HepG2 (cell line): Measurements from ENCODE around the gene CPSF4. TPM values are rescaled to one million over a fixed set of nuclear protein-coding genes. Genes with fewer than 3 reads are reported as not detected.

Source experiments
- ADNP ChIP-seq: sonication (generic); formaldehyde crosslinking; IDR thresholded peaks from 2 replicates; pipeline ENCODE4 v1.4.0; 2020; ENCODE audit warnings: missing genetic modification reagents
- AGO2 ChIP-seq: fragments of 200-400 bp; formaldehyde crosslinking; optimal IDR thresholded peaks from 2 replicates; pipeline ENCODE3; 2017; ENCODE audit warnings: mild to moderate bottlenecking, low read depth, low read length, moderate library complexity
- CCAR2 ChIP-seq: fragments of 200-400 bp; formaldehyde crosslinking; optimal IDR thresholded peaks from 2 replicates; pipeline ENCODE3; 2018; ENCODE audit warnings: low read depth, mild to moderate bottlenecking, low read length, moderate library complexity
- ISX ChIP-seq: sonication (generic); formaldehyde crosslinking; conservative IDR thresholded peaks from 2 replicates; pipeline ENCODE4 v1.5.0; 2020; ENCODE audit warnings: missing genetic modification reagents
- JARID2 ChIP-seq: sonication (generic); formaldehyde crosslinking; IDR thresholded peaks from 2 replicates; pipeline ENCODE4 v1.8.1; 2023; ENCODE audit warnings: missing genetic modification reagents, inconsistent platforms; ENCODE audit not compliant: insufficient replicate concordance
- MTF1 ChIP-seq: sonication (generic); formaldehyde crosslinking; IDR thresholded peaks from 2 replicates; pipeline ENCODE4 v1.5.0; 2020; ENCODE audit warnings: missing genetic modification reagents
- NPAS2 ChIP-seq: sonication (generic); formaldehyde crosslinking; IDR thresholded peaks from 2 replicates; pipeline ENCODE4 v1.8.0; 2022; ENCODE audit warnings: mild to moderate bottlenecking, missing genetic modification reagents, borderline replicate concordance
- RBM22 ChIP-seq: fragments of 200-400 bp; formaldehyde crosslinking; optimal IDR thresholded peaks from 2 replicates; pipeline ENCODE3; 2017; ENCODE audit warnings: mild to moderate bottlenecking, low read length, moderate library complexity
- ZNF329 ChIP-seq: sonication (generic); formaldehyde crosslinking; IDR thresholded peaks from 2 replicates; pipeline ENCODE4 v1.9.0; 2021; ENCODE audit warnings: low read depth, mild to moderate bottlenecking, missing genetic modification reagents
- ZNF44 ChIP-seq: sonication (generic); formaldehyde crosslinking; IDR thresholded peaks from 2 replicates; pipeline ENCODE4 v1.5.1; 2020; ENCODE audit warnings: mild to moderate bottlenecking, missing genetic modification reagents
- ZNF790 ChIP-seq: sonication (generic); formaldehyde crosslinking; IDR thresholded peaks from 2 replicates; pipeline ENCODE4 v1.8.0; 2022; ENCODE audit warnings: missing genetic modification reagents, mild to moderate bottlenecking, borderline replicate concordance
- ZNF878 ChIP-seq: sonication (generic); formaldehyde crosslinking; IDR thresholded peaks from 2 replicates; pipeline ENCODE4 v1.8.1; 2023; ENCODE audit warnings: mild to moderate bottlenecking, missing genetic modification reagents, moderate library complexity
- polyA plus RNA-seq, 8 experiments: library from polyadenylated mRNA; depleted of rRNA in 3 of 8; stranded (reverse) in 7 of 8; unstranded in 1 of 8; fragments of >200 nt; fragmentation: Illumina TruSeq in 4 of 8; extraction: Trizol in 4 of 8; gene quantifications; 2 replicates each; pipeline versions ENCODE4 v1.2.1 to v1.2.3, GENCODE V29; 2011 to 2016; ENCODE audit warnings: low read depth in 4 of 8, missing spikeins in 1 of 8, mixed read lengths in 1 of 8; ENCODE audit not compliant: insufficient read depth in 1 of 8
- total RNA-seq, 5 experiments: library from RNA; depleted of rRNA; stranded (reverse); fragments of >200 nt; fragmentation: Illumina TruSeq; extraction: Trizol; gene quantifications; 2 replicates each; pipeline ENCODE4 v1.2.3, GENCODE V29; 2016; ENCODE audit warnings: low read depth in 1 of 5
- TF ChIP-seq, protein P1 (sequence below): IDR thresholded peaks from 2 replicates; pipeline ENCODE4 v1.6.1; 2016
- TF ChIP-seq, protein P2 (sequence below): IDR thresholded peaks from 2 replicates; pipeline ENCODE4 v1.6.1; 2016; ENCODE audit warnings: low read depth
- TF ChIP-seq, protein P3 (sequence below): IDR thresholded peaks from 2 replicates; pipeline ENCODE4 v1.6.1; 2016; ENCODE audit warnings: missing compliant biosample characterization, missing genetic modification reagents, borderline replicate concordance
- TF ChIP-seq, protein P4 (sequence below): sonication (generic); formaldehyde crosslinking; IDR thresholded peaks from 2 replicates; pipeline ENCODE4 v1.8.1; 2022; ENCODE audit warnings: mild to moderate bottlenecking, missing genetic modification reagents
- TF ChIP-seq, protein P5 (sequence below): sonication (generic); formaldehyde crosslinking; IDR thresholded peaks from 2 replicates; pipeline ENCODE4 v1.5.0; 2020; ENCODE audit warnings: missing genetic modification reagents
- TF ChIP-seq, protein P6 (sequence below): IDR thresholded peaks from 2 replicates; pipeline ENCODE4 v1.6.1; 2016; ENCODE audit warnings: control low read depth

CPSF4 gene
- total and polyA plus RNA-seq, 2 of the 13 experiments (the other 11 are each of a cell fraction or from before 2014, with no cell fraction given) = 34.1 to 49.6 TPM

DNA sequence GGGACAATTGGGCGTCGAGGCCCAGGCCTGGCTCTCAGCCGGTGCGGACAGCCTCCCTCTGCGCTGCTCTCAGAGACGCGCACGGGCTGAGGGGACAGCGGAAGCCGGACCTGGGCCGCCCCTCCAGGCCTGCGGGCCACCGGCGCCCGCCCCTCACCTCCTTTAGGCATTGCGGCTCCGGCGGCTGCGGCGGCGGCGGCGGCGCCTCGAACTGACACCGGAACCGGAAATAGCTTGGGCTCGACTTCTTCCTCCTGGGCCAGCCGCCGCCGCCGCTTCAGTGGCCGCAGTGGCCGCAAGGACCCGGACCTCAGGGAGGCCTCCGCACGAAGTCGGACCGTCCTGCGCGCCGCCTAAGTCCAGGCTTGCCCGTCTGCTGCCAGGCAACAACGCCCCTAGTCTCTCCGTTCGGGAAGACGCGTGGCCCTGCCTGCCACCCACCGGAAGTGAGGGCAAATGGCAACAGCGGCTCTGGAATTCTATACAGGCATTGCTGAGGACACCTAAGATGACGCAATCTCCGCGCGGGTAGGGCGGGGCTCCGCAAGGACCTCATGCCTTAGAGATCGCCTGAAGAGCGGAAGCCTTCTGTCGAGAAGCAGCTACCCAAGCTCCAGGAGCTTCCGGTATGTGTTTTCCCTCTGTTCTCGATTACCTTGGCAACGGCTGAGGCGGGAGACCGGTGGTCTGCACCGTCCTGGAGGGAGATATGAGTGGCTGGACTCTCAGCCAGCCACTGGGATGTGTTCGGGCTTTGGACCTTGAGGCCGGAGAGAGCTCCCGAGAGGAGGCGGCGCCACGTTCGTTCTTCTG is 30.2 kb upstream of the CPSF4 start, which contains the start of the genes BUD31 and PDAP1 (continued):
- TF ChIP-seq, protein P1, sequence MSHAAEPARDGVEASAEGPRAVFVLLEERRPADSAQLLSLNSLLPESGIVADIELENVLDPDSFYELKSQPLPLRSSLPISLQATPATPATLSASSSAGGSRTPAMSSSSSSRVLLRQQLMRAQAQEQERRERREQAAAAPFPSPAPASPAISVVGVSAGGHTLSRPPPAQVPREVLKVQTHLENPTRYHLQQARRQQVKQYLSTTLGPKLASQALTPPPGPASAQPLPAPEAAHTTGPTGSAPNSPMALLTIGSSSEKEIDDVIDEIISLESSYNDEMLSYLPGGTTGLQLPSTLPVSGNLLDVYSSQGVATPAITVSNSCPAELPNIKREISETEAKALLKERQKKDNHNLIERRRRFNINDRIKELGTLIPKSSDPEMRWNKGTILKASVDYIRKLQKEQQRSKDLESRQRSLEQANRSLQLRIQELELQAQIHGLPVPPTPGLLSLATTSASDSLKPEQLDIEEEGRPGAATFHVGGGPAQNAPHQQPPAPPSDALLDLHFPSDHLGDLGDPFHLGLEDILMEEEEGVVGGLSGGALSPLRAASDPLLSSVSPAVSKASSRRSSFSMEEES (CRISPR knock-in tag) = peak; percentile 42; the same call in 1 of the 2 replicates
- no peak for TF ChIP-seq MTF1 (CRISPR knock-in tag)
- TF ChIP-seq, protein P2, sequence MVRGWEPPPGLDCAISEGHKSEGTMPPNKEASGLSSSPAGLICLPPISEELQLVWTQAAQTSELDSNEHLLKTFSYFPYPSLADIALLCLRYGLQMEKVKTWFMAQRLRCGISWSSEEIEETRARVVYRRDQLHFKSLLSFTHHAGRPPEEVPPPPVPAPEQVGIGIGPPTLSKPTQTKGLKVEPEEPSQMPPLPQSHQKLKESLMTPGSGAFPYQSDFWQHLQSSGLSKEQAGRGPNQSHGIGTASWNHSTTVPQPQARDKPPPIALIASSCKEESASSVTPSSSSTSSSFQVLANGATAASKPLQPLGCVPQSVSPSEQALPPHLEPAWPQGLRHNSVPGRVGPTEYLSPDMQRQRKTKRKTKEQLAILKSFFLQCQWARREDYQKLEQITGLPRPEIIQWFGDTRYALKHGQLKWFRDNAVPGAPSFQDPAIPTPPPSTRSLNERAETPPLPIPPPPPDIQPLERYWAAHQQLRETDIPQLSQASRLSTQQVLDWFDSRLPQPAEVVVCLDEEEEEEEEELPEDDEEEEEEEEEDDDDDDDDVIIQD = 0 out of 2 replicates have a peak, but pooled peaks have one; percentile 31
- TF ChIP-seq JARID2 (CRISPR knock-in tag) = no peak
- TF ChIP-seq, protein P3, sequence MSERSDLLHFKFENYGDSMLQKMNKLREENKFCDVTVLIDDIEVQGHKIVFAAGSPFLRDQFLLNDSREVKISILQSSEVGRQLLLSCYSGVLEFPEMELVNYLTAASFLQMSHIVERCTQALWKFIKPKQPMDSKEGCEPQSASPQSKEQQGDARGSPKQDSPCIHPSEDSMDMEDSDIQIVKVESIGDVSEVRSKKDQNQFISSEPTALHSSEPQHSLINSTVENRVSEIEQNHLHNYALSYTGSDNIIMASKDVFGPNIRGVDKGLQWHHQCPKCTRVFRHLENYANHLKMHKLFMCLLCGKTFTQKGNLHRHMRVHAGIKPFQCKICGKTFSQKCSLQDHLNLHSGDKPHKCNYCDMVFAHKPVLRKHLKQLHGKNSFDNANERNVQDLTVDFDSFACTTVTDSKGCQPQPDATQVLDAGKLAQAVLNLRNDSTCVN (CRISPR knock-in tag) = peak; percentile 78; the same call in 1 of the 2 replicates
- TF ChIP-seq ZNF790 (CRISPR knock-in tag) = peak; percentile 64; the same call in 1 of the 2 replicates
- no peak for TF ChIP-seq CCAR2
- TF ChIP-seq, protein P4, sequence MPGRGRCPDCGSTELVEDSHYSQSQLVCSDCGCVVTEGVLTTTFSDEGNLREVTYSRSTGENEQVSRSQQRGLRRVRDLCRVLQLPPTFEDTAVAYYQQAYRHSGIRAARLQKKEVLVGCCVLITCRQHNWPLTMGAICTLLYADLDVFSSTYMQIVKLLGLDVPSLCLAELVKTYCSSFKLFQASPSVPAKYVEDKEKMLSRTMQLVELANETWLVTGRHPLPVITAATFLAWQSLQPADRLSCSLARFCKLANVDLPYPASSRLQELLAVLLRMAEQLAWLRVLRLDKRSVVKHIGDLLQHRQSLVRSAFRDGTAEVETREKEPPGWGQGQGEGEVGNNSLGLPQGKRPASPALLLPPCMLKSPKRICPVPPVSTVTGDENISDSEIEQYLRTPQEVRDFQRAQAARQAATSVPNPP (CRISPR knock-in tag) = peak; percentile 51; the same call in 1 of the 2 replicates
- TF ChIP-seq RBM22 = peak; percentile 38
- peak; percentile 81 for TF ChIP-seq AGO2
- TF ChIP-seq ADNP (CRISPR knock-in tag) = no peak
- TF ChIP-seq ISX (CRISPR knock-in tag) = no peak
- TF ChIP-seq ZNF878 (CRISPR knock-in tag) = no peak
- TF ChIP-seq, protein P5, sequence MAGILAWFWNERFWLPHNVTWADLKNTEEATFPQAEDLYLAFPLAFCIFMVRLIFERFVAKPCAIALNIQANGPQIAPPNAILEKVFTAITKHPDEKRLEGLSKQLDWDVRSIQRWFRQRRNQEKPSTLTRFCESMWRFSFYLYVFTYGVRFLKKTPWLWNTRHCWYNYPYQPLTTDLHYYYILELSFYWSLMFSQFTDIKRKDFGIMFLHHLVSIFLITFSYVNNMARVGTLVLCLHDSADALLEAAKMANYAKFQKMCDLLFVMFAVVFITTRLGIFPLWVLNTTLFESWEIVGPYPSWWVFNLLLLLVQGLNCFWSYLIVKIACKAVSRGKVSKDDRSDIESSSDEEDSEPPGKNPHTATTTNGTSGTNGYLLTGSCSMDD (CRISPR knock-in tag) = no peak
- TF ChIP-seq, protein P6, sequence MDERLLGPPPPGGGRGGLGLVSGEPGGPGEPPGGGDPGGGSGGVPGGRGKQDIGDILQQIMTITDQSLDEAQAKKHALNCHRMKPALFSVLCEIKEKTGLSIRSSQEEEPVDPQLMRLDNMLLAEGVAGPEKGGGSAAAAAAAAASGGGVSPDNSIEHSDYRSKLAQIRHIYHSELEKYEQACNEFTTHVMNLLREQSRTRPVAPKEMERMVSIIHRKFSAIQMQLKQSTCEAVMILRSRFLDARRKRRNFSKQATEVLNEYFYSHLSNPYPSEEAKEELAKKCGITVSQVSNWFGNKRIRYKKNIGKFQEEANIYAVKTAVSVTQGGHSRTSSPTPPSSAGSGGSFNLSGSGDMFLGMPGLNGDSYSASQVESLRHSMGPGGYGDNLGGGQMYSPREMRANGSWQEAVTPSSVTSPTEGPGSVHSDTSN (CRISPR knock-in tag) = no peak
- 0 out of 2 replicates have a peak, but pooled peaks have one; percentile 10 for TF ChIP-seq ZNF44 (CRISPR knock-in tag)
- 0 out of 2 replicates have a peak, but pooled peaks have one; percentile 59 for TF ChIP-seq ZNF329 (CRISPR knock-in tag)
- TF ChIP-seq NPAS2 (CRISPR knock-in tag) = no peak
